Activated CD8-positive, alpha-beta memory T cell treated with anti-CD3 and anti-CD28 coated beads for 36 hours (primary cell): Measurements from ENCODE around the gene WDR88. TPM values are rescaled to one million over a fixed set of nuclear protein-coding genes. Genes with fewer than 3 reads are reported as not detected.
"Not testable (repeated sequence)": the region's sequence is repeated elsewhere in the genome, so short reads cannot be mapped to it uniquely, and the experiment has no call there.

Experiments used
- CTCF ChIA-PET: fragments of 350-600 bp; sonication (Branson Sonifier 250); formaldehyde crosslinking; loops from one replicate; lab custom pipeline; 2021; ENCODE audit warnings: antibody characterized with exemption; lab: Charles Lee
- POLR2A ChIA-PET: fragments of 350-600 bp; sonication (Branson Sonifier 250); formaldehyde crosslinking; loops from one replicate; lab custom pipeline; 2021; ENCODE audit warnings: antibody characterized with exemption; lab: Charles Lee
- total RNA-seq, 2 experiments: library from RNA; stranded (reverse); gene quantifications; one replicate each; pipeline ENCODE4 v1.2.3, GENCODE V29; 2021

The WDR88 gene
- total RNA-seq, 2 experiments from 2014 or later, result not detected

GRCh38 chr19:33124207-33125098 lies 7.5 kb upstream of the WDR88 start:
- ChIA-PET POLR2A (no interaction called here), CTCF (interaction anchor here (0.7 to 3.5 kb wide), 10 partner anchors 15 to 525 kb away, joined by 3 to 13 read pairs (median 4); no protein-coding TSS in a partner anchor)

GRCh38 chr19:33125929-33126388 lies 6.0 kb upstream of the WDR88 start:
- ChIA-PET POLR2A (no interaction called here), CTCF (interaction anchor here (0.9 to 3.5 kb wide), 6 partner anchors 16 to 449 kb away, joined by 3 to 13 read pairs (median 4); no protein-coding TSS in a partner anchor)

GRCh38 chr19:33126712-33127111 lies 5.2 kb upstream of the WDR88 start:
- CTCF ChIA-PET, result interaction anchor here (0.7 to 3.5 kb wide), 3 partner anchors 9 to 80 kb away, joined by 3 to 13 read pairs (median 3); no protein-coding TSS in a partner anchor
- POLR2A ChIA-PET, result not testable (repeated sequence)

GRCh38 chr19:33129901-33130300 lies 2.0 kb upstream of the WDR88 start:
- CTCF ChIA-PET, result no interaction called here
- POLR2A ChIA-PET, result interaction anchor here (0.6 kb wide), 1 partner anchor 1349 kb away, joined by 3 read pairs; no protein-coding TSS in a partner anchor

- ChIA-PET CTCF (no interaction called here), POLR2A (no interaction called here)
These were observed 1.5 kb upstream of the WDR88 start for GRCh38 chr19:33130433-33130832.

GRCh38 chr19:33132425-33132824 lies 511 bp downstream of the WDR88 start:
- ChIA-PET POLR2A (no interaction called here), CTCF (interaction anchor here (0.7 kb wide), 1 partner anchor 160 kb away, joined by 3 read pairs; the partner anchor contains the start of gene FAAP24)

- CTCF ChIA-PET, result interaction anchor here (1.7 kb wide), 1 partner anchor 51 kb away, joined by 7 read pairs; no protein-coding TSS in a partner anchor
- POLR2A ChIA-PET, result no interaction called here
These were observed 1.6 kb downstream of the WDR88 start for GRCh38 chr19:33133438-33134031.

GRCh38 chr19:33134571-33135041 lies 2.7 kb downstream of the WDR88 start:
- CTCF ChIA-PET, result interaction anchor here (1.2 to 1.7 kb wide), 2 partner anchors 10 to 50 kb away, joined by 6 to 7 read pairs; no protein-coding TSS in a partner anchor
- POLR2A ChIA-PET, result no interaction called here

GRCh38 chr19:33139165-33139564 lies 7.3 kb downstream of the WDR88 start:
- POLR2A ChIA-PET, result interaction anchor here (0.6 kb wide), 1 partner anchor 47 kb away, joined by 3 read pairs; no protein-coding TSS in a partner anchor
- CTCF ChIA-PET, result no interaction called here

GRCh38 chr19:33143897-33144405 lies 12.0 kb downstream of the WDR88 start:
- POLR2A ChIA-PET, result interaction anchor here (0.6 kb wide), 1 partner anchor 17 kb away, joined by 3 read pairs; no protein-coding TSS in a partner anchor
- CTCF ChIA-PET, result interaction anchor here (0.8 to 4.0 kb wide), 11 partner anchors 9 to 92 kb away, joined by 3 to 42 read pairs (median 6); no protein-coding TSS in a partner anchor

GRCh38 chr19:33146209-33146608 lies 14.3 kb downstream of the WDR88 start:
- ChIA-PET POLR2A (no interaction called here), CTCF (interaction anchor here (4.0 kb wide), 1 partner anchor 38 kb away, joined by 42 read pairs; no protein-coding TSS in a partner anchor)

GRCh38 chr19:33147538-33147937 lies 15.6 kb downstream of the WDR88 start:
- CTCF ChIA-PET, result interaction anchor here (1.7 to 4.0 kb wide), 2 partner anchors 12 to 37 kb away, joined by 5 to 42 read pairs; no protein-coding TSS in a partner anchor
- POLR2A ChIA-PET, result no interaction called here

GRCh38 chr19:33150852-33151518 lies 19.1 kb downstream of the WDR88 start:
- ChIA-PET CTCF (no interaction called here), POLR2A (no interaction called here)

GRCh38 chr19:33152176-33152575 lies 20.3 kb downstream of the WDR88 start:
- POLR2A ChIA-PET, result no interaction called here
- CTCF ChIA-PET, result no interaction called here

GRCh38 chr19:33152625-33153024 lies 20.7 kb downstream of the WDR88 start:
- POLR2A ChIA-PET, result not testable (repeated sequence)
- CTCF ChIA-PET, result interaction anchor here (0.9 kb wide), 1 partner anchor 26 kb away, joined by 3 read pairs; no protein-coding TSS in a partner anchor

GRCh38 chr19:33154313-33154712 lies 22.4 kb downstream of the WDR88 start:
- POLR2A ChIA-PET, CTCF ChIA-PET: not testable (repeated sequence)

- ChIA-PET POLR2A (no interaction called here), CTCF (interaction anchor here (1.4 to 8.5 kb wide), 3 partner anchors 20 to 28 kb away, joined by 3 to 53 read pairs (median 6); no protein-coding TSS in a partner anchor)
These were observed 24.4 kb downstream of the WDR88 start for GRCh38 chr19:33156334-33156733.

GRCh38 chr19:33157906-33158305 lies 26.0 kb downstream of the WDR88 start:
- ChIA-PET POLR2A (no interaction called here), CTCF (interaction anchor here (0.6 to 8.5 kb wide), 4 partner anchors 13 to 58 kb away, joined by 3 to 53 read pairs (median 4); no protein-coding TSS in a partner anchor)
